HG03354 (cell line): ENCODE results near the gene CPT1C.
A peak's percentile ranks its signal among the peaks of the same experiment; 100 is the strongest.

Experiments used
- ATAC-seq: cut with Tn5 transposase; IDR thresholded peaks from one replicate; pipeline ENCODE4 v1.9.1; 2021; ENCODE audit warnings: mild to moderate bottlenecking; ENCODE audit not compliant: unreplicated experiment, poor library complexity, severe bottlenecking

The CPT1C gene

DNA sequence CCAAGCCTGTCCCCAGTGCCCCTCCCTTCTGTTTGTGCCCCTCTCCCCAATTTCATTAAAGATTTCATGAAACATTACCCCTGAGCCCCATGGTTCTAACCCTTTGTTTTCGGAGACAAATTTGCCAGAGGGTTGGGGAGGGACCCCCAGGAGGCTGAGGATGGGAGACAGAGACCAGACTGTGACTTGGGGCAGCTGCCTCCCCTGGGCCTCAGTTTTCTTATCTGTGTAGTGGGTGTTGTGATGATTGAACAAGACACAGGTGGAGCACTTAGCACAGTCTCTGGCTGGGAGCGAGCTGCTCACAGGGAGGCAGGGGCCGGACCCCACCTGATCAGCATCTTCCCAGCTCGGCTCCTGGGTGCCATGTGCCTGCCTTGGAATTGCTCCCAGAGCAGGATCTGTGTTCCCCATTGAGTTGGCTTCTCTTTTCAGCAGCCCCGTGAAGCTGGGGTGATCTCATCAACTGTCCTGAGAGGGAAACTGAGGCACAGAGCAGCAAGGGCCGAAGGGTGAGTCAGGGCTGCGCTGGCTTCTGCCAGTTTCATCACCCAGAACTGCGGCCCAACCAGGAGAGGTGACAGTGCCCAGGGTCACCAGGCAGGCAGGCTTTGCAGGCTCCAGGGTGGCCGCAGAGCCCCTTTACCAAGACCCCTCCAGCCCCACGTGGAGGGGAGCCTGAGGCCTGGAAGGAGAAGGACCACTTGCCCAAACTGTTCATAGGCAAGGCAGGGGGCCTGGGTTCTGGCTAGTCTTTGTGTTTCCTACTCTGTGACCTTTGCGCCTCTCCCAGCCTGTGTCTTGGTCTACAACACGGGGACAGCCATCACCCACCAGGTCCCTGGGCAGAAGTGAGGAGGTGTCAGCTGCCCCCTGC, 32.1 kb upstream of the CPT1C start:
- no peak for ATAC-seq

GRCh38 chr19:49660338-49660961, 30.5 kb upstream of the CPT1C start:
- no peak for ATAC-seq

- ATAC-seq, result no peak
Observed at GRCh38 chr19:49662011-49662410, 28.9 kb upstream of the CPT1C start.

DNA sequence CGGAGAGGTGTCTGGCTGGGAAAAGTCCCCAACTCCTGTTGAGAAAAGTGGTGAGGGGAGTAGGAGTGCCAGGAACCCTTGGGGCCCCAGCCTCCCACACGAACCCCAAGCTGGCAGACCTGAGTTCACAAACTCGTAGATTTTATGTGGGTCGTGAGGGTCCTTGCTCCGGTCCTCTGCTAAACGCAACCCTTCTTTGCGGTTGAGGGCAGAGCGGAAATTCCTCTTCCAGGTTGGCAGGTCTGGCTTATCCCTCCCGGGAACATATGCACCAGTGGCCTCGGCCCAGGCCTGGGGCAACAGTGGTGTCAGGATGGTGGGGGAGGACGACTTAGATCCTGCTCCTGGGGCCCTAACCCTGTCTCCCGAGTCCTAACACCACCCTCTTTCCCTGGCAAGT, 27.7 kb upstream of the CPT1C start:
- ATAC-seq, result no peak

- peak; percentile 32 for ATAC-seq
Observed at GRCh38 chr19:49664171-49665035, 26.5 kb upstream of the CPT1C start.

GRCh38 chr19:49665036-49665350, 25.9 kb upstream of the CPT1C start:
- ATAC-seq, result peak; percentile 2

DNA sequence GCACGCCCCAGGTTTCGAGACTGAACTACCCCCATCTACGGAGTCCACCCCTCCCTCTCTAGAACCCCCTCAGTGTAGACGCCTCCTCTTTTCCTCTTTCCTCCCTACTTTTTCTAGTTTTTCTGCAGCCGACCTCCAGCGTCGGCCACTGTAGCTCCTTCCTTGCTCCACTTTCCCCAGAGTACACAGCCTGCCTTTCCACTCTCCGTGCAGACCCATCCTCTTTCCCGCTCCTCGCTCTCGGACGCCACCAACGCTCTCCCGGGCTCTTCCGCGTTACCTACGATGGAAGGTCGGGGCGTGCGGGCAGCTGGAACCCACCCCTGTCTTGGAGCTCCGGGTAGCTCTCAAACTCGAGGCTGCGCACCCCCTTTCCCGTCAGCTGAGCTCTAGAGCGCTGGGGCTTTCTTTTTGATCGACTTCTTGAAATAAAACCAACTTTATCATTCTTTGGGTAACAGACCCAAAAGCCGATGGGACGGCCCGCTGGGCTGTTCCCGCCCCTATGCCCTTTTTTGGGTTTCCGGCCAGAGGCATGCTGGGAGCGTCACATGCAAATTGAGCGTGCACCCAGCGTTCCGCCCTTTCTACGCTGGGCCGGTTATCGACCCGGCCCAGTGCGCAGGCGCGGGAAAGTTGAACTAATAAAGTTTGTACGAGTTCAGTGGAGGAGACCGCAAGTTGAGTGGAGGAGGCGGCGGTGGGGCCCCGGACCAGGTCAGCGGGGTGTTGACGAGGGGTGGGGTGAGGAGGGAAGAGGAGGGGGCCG, 25.4 kb upstream of the CPT1C start, which contains the start of the genes BCL2L12 and IRF3:
TSS of gene BCL2L12 (plus strand) at position 583 of the 769 bp plus-strand sequence. CDS start 760 bp downstream, outside the sequence.
TSS of gene IRF3 (minus strand) at position 507 of the 769 bp plus-strand sequence. CDS start 1,019 bp downstream, outside the sequence.
- peak; percentile 86 for ATAC-seq

DNA sequence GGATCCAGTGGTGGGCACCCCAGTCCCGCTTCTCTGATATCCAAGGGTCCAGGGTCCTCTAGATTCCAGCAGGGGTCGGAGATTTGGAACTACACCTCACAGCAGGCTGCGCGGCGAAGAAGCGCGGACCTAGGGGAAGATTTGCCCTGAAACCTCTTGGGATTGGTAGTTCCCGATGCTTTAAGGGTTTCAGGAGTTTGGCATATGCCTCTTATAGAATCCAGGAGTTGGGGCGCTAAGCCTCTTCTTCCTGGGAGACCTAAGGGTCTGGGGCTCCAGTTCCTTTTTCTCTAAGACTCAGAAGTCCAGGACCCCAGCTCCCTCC, 24.8 kb upstream of the CPT1C start:
- no peak for ATAC-seq

GRCh38 chr19:49667473-49667872, 23.4 kb upstream of the CPT1C start:
- no peak for ATAC-seq

DNA sequence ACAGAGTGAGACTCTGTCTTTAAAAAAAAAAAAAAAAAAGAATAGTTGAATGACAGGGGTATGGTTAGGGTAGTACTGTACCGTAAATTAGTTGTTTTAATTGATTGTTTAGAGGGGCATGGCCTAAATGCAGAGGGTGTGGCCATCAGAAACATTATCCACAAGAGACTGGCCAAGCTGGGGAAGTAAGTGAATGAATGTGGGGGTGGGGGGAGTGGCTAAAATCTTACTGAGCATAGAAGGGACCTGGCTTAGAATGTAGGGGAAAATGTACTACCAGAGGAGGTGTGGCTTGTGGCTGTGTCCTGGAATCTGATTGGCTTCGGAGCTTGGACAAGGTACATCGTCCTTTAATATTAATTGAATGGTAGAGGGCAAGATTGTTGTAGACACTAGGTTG, 21.4 kb upstream of the CPT1C start:
- ATAC-seq, result no peak

- no peak for ATAC-seq
Observed at GRCh38 chr19:49672131-49672919, 18.6 kb upstream of the CPT1C start.

- ATAC-seq, result peak; percentile 28
Observed at GRCh38 chr19:49676136-49676783, 14.7 kb upstream of the CPT1C start.

GRCh38 chr19:49676784-49677230, 14.1 kb upstream of the CPT1C start:
- ATAC-seq, result peak; percentile 65

- ATAC-seq, result peak; percentile 9
Observed at GRCh38 chr19:49677231-49677900, 13.6 kb upstream of the CPT1C start, which contains the start of gene PRMT1. PRMT1 (plus strand) TSS chr19:49677271; CDS start chr19:49677281, 10 bp downstream.

- no peak for ATAC-seq
Observed at GRCh38 chr19:49677901-49678674, 12.8 kb upstream of the CPT1C start.

GRCh38 chr19:49678985-49679770, 11.7 kb upstream of the CPT1C start:
- ATAC-seq, result no peak
